Measurements from ENCODE around the gene RPN1. TPM values are rescaled to one million over a fixed set of nuclear protein-coding genes. Genes with fewer than 3 reads are reported as not detected.

The RPN1 gene
- total and polyA plus RNA-seq, 4 donors, result 64.5 to 133 (median 105) TPM

DNA sequence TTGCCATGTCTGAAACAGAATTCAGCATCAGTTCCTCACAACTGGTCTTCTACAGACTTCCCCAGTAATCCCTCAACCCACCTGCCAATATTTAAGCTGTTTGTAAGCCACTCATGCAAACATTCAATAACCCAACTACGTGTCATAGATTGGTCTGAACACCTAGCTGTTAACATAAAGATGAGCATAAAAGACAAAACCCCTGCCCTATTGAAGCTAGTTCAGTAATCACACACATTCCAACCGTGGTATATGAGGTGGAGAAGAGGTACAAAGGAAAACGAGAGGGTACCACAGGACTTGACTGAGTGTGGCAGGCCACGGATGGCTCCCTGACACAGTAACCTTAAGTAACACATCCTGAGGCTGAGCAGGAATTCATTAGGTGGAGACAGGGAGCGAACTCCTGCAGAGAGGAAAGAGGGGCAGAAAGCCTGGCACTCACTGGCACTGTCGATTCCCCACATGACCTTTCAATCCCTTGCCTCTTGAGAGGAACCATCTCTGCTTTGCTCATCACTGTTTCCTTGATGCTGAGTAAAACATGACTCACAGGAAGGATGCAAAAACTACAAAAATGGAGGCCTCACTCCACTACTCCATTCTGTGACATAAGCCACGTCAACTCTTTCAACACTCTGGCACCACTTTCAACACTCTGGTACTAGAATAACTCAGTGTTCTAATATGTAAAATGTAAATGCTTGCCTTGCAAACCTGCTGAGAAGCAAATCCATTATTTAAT, 31.3 kb downstream of the RPN1 start:
- no peak overlapping the region for H3K4me3 ChIP-seq (ENCODE audit: low read length in 2 of 2)

DNA sequence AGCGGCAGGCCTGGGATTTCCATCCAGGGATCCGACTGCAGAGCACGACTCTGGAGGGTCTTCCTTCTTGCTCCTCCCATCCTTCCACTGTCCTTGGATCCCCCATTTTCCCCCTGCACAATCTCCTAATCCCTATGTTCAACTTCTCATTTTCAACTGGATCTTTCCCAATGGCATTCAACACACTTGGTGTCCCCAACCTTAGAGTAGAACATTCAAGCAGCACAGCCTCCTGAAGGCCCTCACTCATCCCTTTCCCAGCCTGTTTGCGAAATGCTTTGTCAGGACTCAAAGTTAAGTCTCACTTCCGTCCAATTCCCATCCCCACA, 32.3 kb downstream of the RPN1 start:
- WGBS, 2 donors, result 33 to 37% methylated on average over 5 of the region's 5 CpGs
- Histone ChIP-seq H3K27me3 (ENCODE audit: control insufficient read depth in 1 of 2, insufficient read depth in 2 of 2, low read length in 1 of 2) (no peaks in the 10 kb centered on the region), H3K27ac (ENCODE audit: low read depth in 1 of 2, low read length in 2 of 2) (peak overlapping the region in 1 of 2 donors; percentile 0), H3K4me3 (ENCODE audit: low read length in 2 of 2) (peak overlapping the region; percentile 5 to 66), H3K9me3 (ENCODE audit: control insufficient read depth, low read length) (no peaks in the 10 kb centered on the region), H3K4me1 (ENCODE audit: control insufficient read depth in 1 of 2, insufficient read depth in 2 of 2, low read length in 2 of 2) (no peaks in the 10 kb centered on the region), H3K36me3 (ENCODE audit: control insufficient read depth in 1 of 2, insufficient read depth in 2 of 2, low read length in 1 of 2) (peaks cover 0 to 11% of the 10 kb centered on the region in 2 donors)
- ATAC-seq (ENCODE audit: low FRiP score) (no peak), DNase-seq (no peak)
- intact Hi-C loops (cut with DNase I), result loop anchor here (5.0 kb wide), 3 partner anchors 34 to 259 kb away; partner anchors contain the start of genes ACAD9 (in 1 of the 2) and RPN1 (in 1 of the 2)

More for the DNA sequence above, 31.3 kb downstream of the RPN1 start:
- peaks cover 2 to 11% of the 10 kb centered on the region in 2 donors for H3K36me3 ChIP-seq (ENCODE audit: control insufficient read depth in 1 of 2, insufficient read depth in 2 of 2, low read length in 1 of 2)
- no peaks in the 10 kb centered on the region for H3K4me1 ChIP-seq (ENCODE audit: control insufficient read depth in 1 of 2, insufficient read depth in 2 of 2, low read length in 2 of 2)
- H3K27ac ChIP-seq (ENCODE audit: low read depth in 1 of 2, low read length in 2 of 2), result no peak overlapping the region
- H3K27me3 ChIP-seq (ENCODE audit: control insufficient read depth in 1 of 2, insufficient read depth in 2 of 2, low read length in 1 of 2), result no peaks in the 10 kb centered on the region
- DNase-seq (no peak), ATAC-seq (ENCODE audit: low FRiP score) (no peak)
- no peaks in the 10 kb centered on the region for H3K9me3 ChIP-seq (ENCODE audit: control insufficient read depth, low read length)
- intact Hi-C loops (cut with DNase I), result loop anchor here (5.0 kb wide), 3 partner anchors 33 to 258 kb away; partner anchors contain the start of genes ACAD9 (in 1 of the 2) and RPN1 (in 1 of the 2)
- WGBS, 2 donors, result 74 to 78% methylated on average over 7 of the region's 7 CpGs

DNA sequence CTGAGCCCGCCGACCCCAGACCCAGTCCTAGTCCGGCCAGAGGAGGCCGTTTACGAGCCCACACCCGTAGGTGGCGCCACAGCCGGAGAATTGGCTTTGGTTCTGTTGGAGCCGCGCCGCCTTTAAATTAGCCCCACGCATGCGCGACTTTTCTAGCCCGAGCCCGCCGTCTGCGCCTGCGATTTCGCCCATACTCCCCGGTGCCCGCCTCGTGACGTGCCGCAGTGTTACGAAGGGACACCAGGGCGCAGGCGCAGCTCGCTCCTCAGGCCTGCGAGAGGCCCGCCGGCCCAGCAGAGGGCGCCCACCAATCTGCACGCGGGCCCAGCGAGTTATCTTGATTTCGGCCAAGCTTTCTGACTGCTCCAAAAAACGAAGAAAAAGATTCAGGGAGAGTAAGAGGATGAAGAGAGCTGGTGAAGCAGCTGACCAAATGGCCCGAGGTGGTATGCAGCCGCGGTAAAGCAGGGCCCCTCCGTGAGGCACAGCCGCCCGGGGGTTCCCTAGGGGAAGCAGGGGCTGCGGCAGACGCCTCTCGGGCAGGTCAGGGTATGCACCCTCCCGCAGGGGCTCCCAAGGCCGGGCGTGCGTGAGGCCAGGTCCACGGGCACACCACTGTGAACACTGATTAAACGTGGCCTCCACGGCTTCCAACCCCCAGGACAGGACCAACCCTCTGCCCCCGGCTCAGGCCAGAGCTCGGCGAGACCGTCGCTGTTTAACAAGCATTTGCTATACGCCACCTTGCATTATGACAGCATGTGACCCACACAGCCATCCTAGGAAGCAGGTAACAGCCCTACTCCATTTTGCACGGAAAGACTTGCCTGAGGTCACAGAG, 32.8 kb downstream of the RPN1 start:
- Histone ChIP-seq H3K4me1 (ENCODE audit: control insufficient read depth in 1 of 2, insufficient read depth in 2 of 2, low read length in 2 of 2) (no peaks in the 10 kb centered on the region), H3K9me3 (ENCODE audit: control insufficient read depth, low read length) (no peaks in the 10 kb centered on the region), H3K36me3 (ENCODE audit: control insufficient read depth in 1 of 2, insufficient read depth in 2 of 2, low read length in 1 of 2) (peaks cover 0 to 11% of the 10 kb centered on the region in 2 donors), H3K27me3 (ENCODE audit: control insufficient read depth in 1 of 2, insufficient read depth in 2 of 2, low read length in 1 of 2) (no peaks in the 10 kb centered on the region), H3K27ac (ENCODE audit: low read depth in 1 of 2, low read length in 2 of 2) (peak overlapping the region in 1 of 2 donors; percentile 4), H3K4me3 (ENCODE audit: low read length in 2 of 2) (peak overlapping the region; percentile 5 to 66)
- ATAC-seq (ENCODE audit: low FRiP score), result peak; percentile 99
- WGBS, 2 donors, result 0 to 1% methylated on average over 61 of the region's 61 CpGs
- DNase-seq, result peak; percentile 99 to 100
- intact Hi-C loops (cut with DNase I), result loop anchor here (5.0 kb wide), 3 partner anchors 35 to 260 kb away; partner anchors contain the start of genes ACAD9 (in 1 of the 2) and RPN1 (in 1 of the 2)

DNA sequence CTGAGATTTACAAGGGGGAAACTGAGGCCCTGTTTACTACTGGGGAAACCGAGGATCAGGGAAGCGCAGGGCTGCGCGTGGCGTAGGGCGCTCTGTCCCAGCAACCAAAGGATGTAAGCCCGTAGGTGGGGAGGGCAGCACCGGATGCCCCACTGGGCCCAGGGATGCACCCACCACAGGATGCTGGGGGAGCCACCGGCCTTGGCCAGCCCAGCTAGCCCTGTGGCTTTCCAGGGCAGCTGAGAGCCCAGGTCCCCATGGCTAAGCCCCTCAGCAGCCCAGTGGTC, 33.4 kb downstream of the RPN1 start:
- peak overlapping the region in 1 of 2 donors; percentile 4 for H3K27ac ChIP-seq (ENCODE audit: low read depth in 1 of 2, low read length in 2 of 2)
- no peak overlapping the region for H3K4me3 ChIP-seq (ENCODE audit: low read length in 2 of 2)
- ATAC-seq (ENCODE audit: low FRiP score), result no peak
- no peaks in the 10 kb centered on the region for H3K27me3 ChIP-seq (ENCODE audit: control insufficient read depth in 1 of 2, insufficient read depth in 2 of 2, low read length in 1 of 2)
- H3K36me3 ChIP-seq (ENCODE audit: control insufficient read depth in 1 of 2, insufficient read depth in 2 of 2, low read length in 1 of 2), result peaks cover 0 to 10% of the 10 kb centered on the region in 2 donors
- intact Hi-C loops (cut with DNase I), result loop anchor here (5.0 kb wide), 3 partner anchors 35 to 260 kb away; partner anchors contain the start of genes ACAD9 (in 1 of the 2) and RPN1 (in 1 of the 2)
- no peaks in the 10 kb centered on the region for H3K9me3 ChIP-seq (ENCODE audit: control insufficient read depth, low read length)
- no peak for DNase-seq
- WGBS, 2 donors, result 64 to 69% methylated on average over 9 of the region's 9 CpGs
- no peaks in the 10 kb centered on the region for H3K4me1 ChIP-seq (ENCODE audit: control insufficient read depth in 1 of 2, insufficient read depth in 2 of 2, low read length in 2 of 2)

DNA sequence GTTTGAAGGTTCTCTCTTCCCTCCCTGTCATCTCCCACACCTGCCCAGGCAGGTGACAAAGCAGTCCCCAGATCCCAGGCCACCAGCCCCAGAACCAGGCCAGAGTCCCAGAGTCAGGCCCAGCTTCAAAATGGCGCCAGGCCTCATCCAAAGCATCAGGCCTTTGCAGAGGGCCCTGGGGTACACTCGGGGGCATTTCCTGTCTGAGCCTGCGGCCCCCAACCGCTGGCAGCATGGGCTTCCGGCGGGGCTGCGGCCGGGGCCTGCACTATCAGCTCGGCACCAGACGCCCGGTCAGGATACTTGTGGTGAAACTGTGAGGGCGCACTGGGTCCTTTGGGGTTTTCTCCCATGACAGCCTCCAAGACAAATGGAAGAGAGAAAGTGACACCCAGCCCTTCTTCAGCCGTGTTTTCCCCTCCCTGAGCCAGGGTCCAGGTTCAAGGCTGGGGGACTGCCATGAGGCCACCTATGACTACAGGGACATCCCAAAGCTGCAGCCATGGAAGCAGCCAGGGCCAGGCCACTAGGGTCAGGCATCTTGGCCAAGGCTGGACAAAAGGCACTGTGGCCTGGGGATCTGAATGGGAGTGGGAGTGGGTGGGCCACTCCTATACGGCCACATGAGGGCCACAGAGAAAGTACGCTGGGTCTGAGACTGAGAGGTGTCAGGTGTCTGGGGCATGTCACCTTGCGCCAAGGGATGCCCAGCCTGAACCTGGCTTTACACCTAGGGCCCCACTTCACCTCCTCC, 33.9 kb downstream of the RPN1 start:
- H3K4me3 ChIP-seq (ENCODE audit: low read length in 2 of 2), result no peak overlapping the region
- H3K9me3 ChIP-seq (ENCODE audit: control insufficient read depth, low read length), result no peaks in the 10 kb centered on the region
- peaks cover 0 to 6% of the 10 kb centered on the region in 2 donors for H3K36me3 ChIP-seq (ENCODE audit: control insufficient read depth in 1 of 2, insufficient read depth in 2 of 2, low read length in 1 of 2)
- H3K4me1 ChIP-seq (ENCODE audit: control insufficient read depth in 1 of 2, insufficient read depth in 2 of 2, low read length in 2 of 2), result no peaks in the 10 kb centered on the region
- DNase-seq, result no peak
- intact Hi-C loops (cut with DNase I), result loop anchor here (5.0 kb wide), 3 partner anchors 36 to 261 kb away; partner anchors contain the start of genes ACAD9 (in 1 of the 2) and RPN1 (in 1 of the 2)
- no peak overlapping the region for H3K27ac ChIP-seq (ENCODE audit: low read depth in 1 of 2, low read length in 2 of 2)
- H3K27me3 ChIP-seq (ENCODE audit: control insufficient read depth in 1 of 2, insufficient read depth in 2 of 2, low read length in 1 of 2), result no peaks in the 10 kb centered on the region
- no peak for ATAC-seq (ENCODE audit: low FRiP score)
- WGBS, 2 donors, result 89 to 91% methylated on average over 16 of the region's 16 CpGs

DNA sequence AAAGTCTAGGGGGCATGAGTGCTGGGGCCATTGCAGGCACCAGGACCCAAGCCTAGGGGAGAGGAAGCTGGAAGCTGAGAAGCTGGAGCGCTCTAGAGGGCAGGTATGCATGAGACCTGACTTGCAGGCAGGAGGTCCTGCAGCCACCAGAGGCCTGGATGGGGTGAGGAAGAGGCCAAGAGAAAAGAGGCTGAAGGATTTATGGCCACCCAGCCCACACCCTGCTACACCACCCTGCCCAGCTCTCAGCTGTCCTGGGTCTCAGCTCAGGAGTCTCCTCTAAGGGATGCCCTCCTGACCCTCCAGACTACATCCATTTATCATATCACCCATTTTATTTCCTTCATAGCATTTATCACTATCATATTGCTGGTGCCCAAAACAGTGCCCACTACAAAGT, 36.5 kb downstream of the RPN1 start:
- Histone ChIP-seq H3K4me1 (ENCODE audit: control insufficient read depth in 1 of 2, insufficient read depth in 2 of 2, low read length in 2 of 2) (no peaks in the 10 kb centered on the region), H3K27ac (ENCODE audit: low read depth in 1 of 2, low read length in 2 of 2) (no peak overlapping the region), H3K36me3 (ENCODE audit: control insufficient read depth in 1 of 2, insufficient read depth in 2 of 2, low read length in 1 of 2) (no peaks in the 10 kb centered on the region), H3K4me3 (ENCODE audit: low read length in 2 of 2) (no peak overlapping the region), H3K9me3 (ENCODE audit: control insufficient read depth, low read length) (no peaks in the 10 kb centered on the region), H3K27me3 (ENCODE audit: control insufficient read depth in 1 of 2, insufficient read depth in 2 of 2, low read length in 1 of 2) (no peaks in the 10 kb centered on the region)
- 96 to 100% methylated on average over 1 of the region's 1 CpG for WGBS, 2 donors
- intact Hi-C loops (cut with DNase I), result no loop called here
- no peak for ATAC-seq (ENCODE audit: low FRiP score)
- DNase-seq, result peak in 1 of 2 donors; percentile 45

DNA sequence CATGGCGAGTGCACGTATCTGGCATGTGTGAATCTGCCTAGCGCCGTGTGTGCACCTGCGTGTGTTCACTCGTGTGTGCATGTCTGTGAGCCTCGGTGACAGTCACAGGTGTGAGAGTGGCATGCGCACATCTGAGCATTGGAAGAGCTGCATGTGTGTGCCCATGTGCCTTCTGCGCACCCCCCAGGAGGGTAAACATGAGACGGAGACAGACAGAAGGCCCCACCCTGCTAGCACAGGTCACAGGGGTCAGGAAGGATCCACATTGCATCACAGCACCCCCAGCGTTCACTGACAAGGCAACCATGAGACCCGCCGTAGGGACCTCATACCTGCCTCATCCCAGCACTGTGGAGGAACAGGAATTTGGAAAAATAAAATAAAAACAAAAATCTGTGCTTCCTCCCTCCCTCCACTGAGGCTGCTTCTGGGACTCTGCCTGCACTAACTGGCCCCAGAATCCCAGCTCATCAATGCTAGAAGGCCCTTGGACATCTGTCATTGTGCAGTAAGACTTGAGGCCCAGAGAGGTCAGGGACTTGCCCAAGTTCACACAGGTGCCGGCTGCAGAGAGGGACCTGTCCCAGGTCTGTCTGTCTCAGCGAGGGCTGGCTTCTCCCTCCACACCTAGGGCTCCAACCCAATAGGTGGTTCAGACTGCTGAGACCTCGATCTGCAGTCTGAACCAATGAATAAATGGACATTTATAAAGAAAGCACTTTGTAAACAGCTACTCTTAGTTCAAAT, 37.4 kb downstream of the RPN1 start:
- intact Hi-C loops (cut with DNase I), result no loop called here
- H3K27ac ChIP-seq (ENCODE audit: low read depth in 1 of 2, low read length in 2 of 2), result no peak overlapping the region
- H3K9me3 ChIP-seq (ENCODE audit: control insufficient read depth, low read length), result no peaks in the 10 kb centered on the region
- no peaks in the 10 kb centered on the region for H3K4me1 ChIP-seq (ENCODE audit: control insufficient read depth in 1 of 2, insufficient read depth in 2 of 2, low read length in 2 of 2)
- WGBS, 2 donors, result 88 to 91% methylated on average over 16 of the region's 16 CpGs
- ATAC-seq (ENCODE audit: low FRiP score), result no peak
- peak in 1 of 2 donors; percentile 52 for DNase-seq
- H3K36me3 ChIP-seq (ENCODE audit: control insufficient read depth in 1 of 2, insufficient read depth in 2 of 2, low read length in 1 of 2), result no peaks in the 10 kb centered on the region
- no peaks in the 10 kb centered on the region for H3K27me3 ChIP-seq (ENCODE audit: control insufficient read depth in 1 of 2, insufficient read depth in 2 of 2, low read length in 1 of 2)
- no peak overlapping the region for H3K4me3 ChIP-seq (ENCODE audit: low read length in 2 of 2)
